Trophoblast cell (in vitro differentiated cells and primary cell): ENCODE data around the gene BCL6B. TPM values are rescaled to one million over a fixed set of nuclear protein-coding genes. Genes with fewer than 3 reads are reported as not detected.
"Not testable (repeated sequence)": the region's sequence is repeated elsewhere in the genome, so short reads cannot be mapped to it uniquely, and the experiment has no call there.

Experiments
- DNase-seq, 2 donors: peaks; one replicate each; pipeline ENCODE4 v3.0.0-alpha.2; 2016
- H2AFZ ChIP-seq: 2 replicates; pipeline ENCODE4 v1.6.1; 2013; ENCODE audit warnings: low read length, moderate library complexity, mild to moderate bottlenecking; ENCODE audit not compliant: insufficient read depth, poor library complexity
- H2AK5ac ChIP-seq: 2 replicates; pipeline ENCODE4 v1.6.1; 2013; ENCODE audit warnings: mild to moderate bottlenecking, low read length
- H2BK120ac ChIP-seq: 2 replicates; pipeline ENCODE4 v1.6.1; 2013; ENCODE audit warnings: low read length, mild to moderate bottlenecking, moderate library complexity; ENCODE audit not compliant: insufficient read depth, poor library complexity
- H2BK12ac ChIP-seq: 2 replicates; pipeline ENCODE4 v1.6.1; 2013; ENCODE audit warnings: mild to moderate bottlenecking, low read length, moderate library complexity
- H2BK5ac ChIP-seq: 2 replicates; pipeline ENCODE4 v1.6.1; 2013; ENCODE audit warnings: low read length, low read depth, moderate library complexity, mild to moderate bottlenecking; ENCODE audit not compliant: poor library complexity
- H3K14ac ChIP-seq: 2 replicates; pipeline ENCODE4 v1.6.1; 2013; ENCODE audit warnings: mild to moderate bottlenecking, low read length
- H3K18ac ChIP-seq: 2 replicates; pipeline ENCODE4 v1.6.1; 2013; ENCODE audit warnings: mild to moderate bottlenecking, low read length
- H3K23ac ChIP-seq: 2 replicates; pipeline ENCODE4 v1.6.1; 2013; ENCODE audit warnings: low read length
- H3K27ac ChIP-seq: 2 replicates; pipeline ENCODE4 v1.5.1; 2013; ENCODE audit warnings: low read depth, mild to moderate bottlenecking, inconsistent platforms, low read length, moderate library complexity
- H3K27me3 ChIP-seq: 2 replicates; pipeline ENCODE4 v1.6.1; 2013; ENCODE audit warnings: inconsistent platforms, mild to moderate bottlenecking, low read length, moderate library complexity; ENCODE audit not compliant: insufficient read depth
- H3K36me3 ChIP-seq, 2 experiments: 1 replicate in 1 of 2; 2 replicates in 1 of 2; pipeline ENCODE4 v1.6.1; 2013; ENCODE audit warnings: low read length in 2 of 2, mild to moderate bottlenecking in 2 of 2, moderate library complexity in 1 of 2; ENCODE audit not compliant: insufficient read depth in 2 of 2, control insufficient read depth in 1 of 2
- H3K4ac ChIP-seq: 2 replicates; pipeline ENCODE4 v1.6.1; 2013; ENCODE audit warnings: low read depth, mild to moderate bottlenecking, low read length, moderate library complexity
- H3K4me1 ChIP-seq, 2 experiments: 1 replicate in 1 of 2; 2 replicates in 1 of 2; pipeline ENCODE4 v1.6.1; 2013; ENCODE audit warnings: low read length in 2 of 2, mild to moderate bottlenecking in 2 of 2, moderate library complexity in 1 of 2; ENCODE audit not compliant: insufficient read depth in 2 of 2, control insufficient read depth in 1 of 2
- H3K4me2 ChIP-seq: 2 replicates; pipeline ENCODE4 v1.6.1; 2013; ENCODE audit warnings: inconsistent platforms, mild to moderate bottlenecking, low read length, moderate library complexity
- H3K4me3 ChIP-seq: 2 replicates; pipeline ENCODE4 v1.5.1; 2013; ENCODE audit warnings: mild to moderate bottlenecking, low read depth, low read length, inconsistent platforms
- H3K79me1 ChIP-seq: one replicate; pipeline ENCODE4 v1.6.1; 2013; ENCODE audit warnings: low read length
- H3K79me2 ChIP-seq: 2 replicates; pipeline ENCODE4 v1.6.1; 2013; ENCODE audit warnings: low read length, mild to moderate bottlenecking; ENCODE audit not compliant: control insufficient read depth, insufficient read depth, poor library complexity
- H3K9ac ChIP-seq: 2 replicates; pipeline ENCODE4 v1.6.1; 2013; ENCODE audit warnings: mild to moderate bottlenecking, low read length
- H3K9me3 ChIP-seq: 2 replicates; pipeline ENCODE4 v1.6.1; 2013; ENCODE audit warnings: low read depth, mild to moderate bottlenecking, control low read depth, inconsistent platforms, low read length; ENCODE audit not compliant: insufficient read depth
- H4K12ac ChIP-seq: 2 replicates; pipeline ENCODE4 v1.6.1; 2013; ENCODE audit warnings: low read depth, mild to moderate bottlenecking, low read length, moderate library complexity
- H4K8ac ChIP-seq: 2 replicates; pipeline ENCODE4 v1.6.1; 2013; ENCODE audit warnings: low read depth, mild to moderate bottlenecking, low read length, moderate library complexity
- H4K91ac ChIP-seq: one replicate; pipeline ENCODE4 v1.6.1; 2013; ENCODE audit warnings: low read depth, mild to moderate bottlenecking, low read length, moderate library complexity
- WGBS: extraction: QIAGEN DNeasy Blood & Tissue Kit; methylation state at CpG from one replicate; pipeline ENCODE4 v1.1.7; 2013; ENCODE audit warnings: missing lambda C conversion rate; ENCODE audit not compliant: insufficient read length, insufficient coverage; ENCODE audit errors: extremely low coverage; 5-methylcytosine and 5-hydroxymethylcytosine counted together
- polyA plus RNA-seq: library from polyadenylated mRNA; stranded (reverse); fragments of 200-250 nt; gene quantifications from 2 replicates; pipeline ENCODE4 v1.2.3, GENCODE V29; 2013

BCL6B gene, protein sequence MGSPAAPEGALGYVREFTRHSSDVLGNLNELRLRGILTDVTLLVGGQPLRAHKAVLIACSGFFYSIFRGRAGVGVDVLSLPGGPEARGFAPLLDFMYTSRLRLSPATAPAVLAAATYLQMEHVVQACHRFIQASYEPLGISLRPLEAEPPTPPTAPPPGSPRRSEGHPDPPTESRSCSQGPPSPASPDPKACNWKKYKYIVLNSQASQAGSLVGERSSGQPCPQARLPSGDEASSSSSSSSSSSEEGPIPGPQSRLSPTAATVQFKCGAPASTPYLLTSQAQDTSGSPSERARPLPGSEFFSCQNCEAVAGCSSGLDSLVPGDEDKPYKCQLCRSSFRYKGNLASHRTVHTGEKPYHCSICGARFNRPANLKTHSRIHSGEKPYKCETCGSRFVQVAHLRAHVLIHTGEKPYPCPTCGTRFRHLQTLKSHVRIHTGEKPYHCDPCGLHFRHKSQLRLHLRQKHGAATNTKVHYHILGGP
- polyA plus RNA-seq = 0.14 and 0.31 TPM in 2 replicates

DNA sequence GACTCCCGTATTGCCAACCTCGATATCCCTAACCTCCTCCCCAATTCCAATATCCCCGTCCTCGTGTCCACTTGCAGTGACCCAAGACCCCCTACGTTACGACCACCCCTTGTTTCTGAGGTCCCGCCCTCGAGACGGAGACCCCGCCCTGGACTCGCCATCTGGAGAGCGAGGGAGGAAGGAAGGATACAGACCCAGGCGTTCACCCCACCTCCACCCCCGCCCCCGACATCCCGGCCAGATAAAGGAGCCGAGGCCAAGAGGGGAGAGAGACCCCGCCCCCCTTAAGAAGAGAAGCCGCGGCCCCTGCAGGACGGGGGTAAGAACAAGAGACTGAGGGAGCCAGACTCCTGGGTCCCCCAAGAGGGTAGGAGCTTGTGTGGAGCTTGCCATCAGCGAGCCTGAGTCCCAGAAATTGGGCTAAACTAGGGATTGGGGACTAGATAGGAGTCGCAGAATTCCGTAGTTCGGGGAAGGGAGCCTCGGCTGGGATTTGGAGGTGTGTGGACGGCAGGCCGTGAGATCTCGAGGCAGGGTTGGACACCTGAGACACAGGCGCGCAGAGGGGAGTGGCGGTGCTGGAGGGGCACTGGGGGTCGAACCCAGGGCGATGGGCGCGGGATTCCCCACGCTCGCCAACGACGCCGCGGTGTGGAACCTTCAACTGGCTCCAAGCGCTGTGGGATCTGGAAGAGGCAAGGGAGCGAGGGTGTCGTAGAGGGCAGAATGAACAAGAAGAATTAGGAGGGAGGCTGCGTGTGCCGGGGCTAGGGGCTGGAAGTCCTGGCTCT is at the start of gene BCL6B:
TSS of gene BCL6B (plus strand) at position 270 of the 791 bp plus-strand sequence. CDS start 622 bp downstream, outside the sequence.
- Histone ChIP-seq H4K91ac (peak within 1 kb of the TSS; percentile 16), H3K23ac (no peak within 1 kb of the TSS), H2BK12ac (no peak within 1 kb of the TSS), H3K4me1 (peaks cover 9 to 17% of the 10 kb centered on the region in 2 experiments), H2BK120ac (peak within 1 kb of the TSS; percentile 18), H4K8ac (peak within 1 kb of the TSS; percentile 76), H3K27me3 (peaks cover 14% of the 10 kb centered on the region), H3K79me2 (no peaks in the 10 kb centered on the region), H3K36me3 (no peaks in the 10 kb centered on the region), H3K14ac (no peak within 1 kb of the TSS), H4K12ac (peak within 1 kb of the TSS; percentile 48), H3K79me1 (peaks cover 2% of the 10 kb centered on the region), H2AFZ (peak within 1 kb of the TSS; percentile 89), H3K4ac (no peak within 1 kb of the TSS), H3K9me3 (peaks cover 6% of the 10 kb centered on the region), H2AK5ac (no peak within 1 kb of the TSS), H3K18ac (no peak within 1 kb of the TSS), H3K4me3 (no peak within 1 kb of the TSS), H3K27ac (no peak within 1 kb of the TSS), H3K4me2 (peak within 1 kb of the TSS; percentile 59), H2BK5ac (no peak within 1 kb of the TSS), H3K9ac (no peak within 1 kb of the TSS)
- WGBS = no CpG with 5 or more reads among the region's 47 CpGs
- no peak for DNase-seq

DNA sequence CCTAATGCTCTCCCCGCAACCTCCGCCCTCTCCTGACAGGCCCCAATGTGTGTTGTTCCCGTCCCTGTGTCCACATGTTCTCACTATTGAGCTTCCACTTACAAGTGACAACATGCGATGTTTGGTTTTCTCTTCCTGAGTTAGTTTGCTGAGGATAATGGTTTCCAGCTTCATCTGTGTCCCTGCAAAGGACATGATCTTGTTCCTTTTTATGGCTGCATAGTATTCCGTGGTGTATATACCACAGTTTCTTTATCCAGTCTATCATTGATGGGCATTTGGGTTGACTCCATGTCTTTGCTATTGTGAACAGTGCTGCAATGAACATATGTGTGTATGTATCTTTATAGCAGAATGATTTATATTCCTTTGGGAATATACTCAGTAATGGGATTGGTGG is 43.4 kb upstream of the BCL6B start:
- H2BK120ac ChIP-seq, H3K4ac ChIP-seq, H3K9ac ChIP-seq, H3K4me3 ChIP-seq, H3K4me2 ChIP-seq, H3K14ac ChIP-seq, DNase-seq, H3K27me3 ChIP-seq, H3K23ac ChIP-seq, H3K27ac ChIP-seq, H3K36me3 ChIP-seq, H2AFZ ChIP-seq, H4K8ac ChIP-seq, H2BK5ac ChIP-seq, H3K18ac ChIP-seq, H2BK12ac ChIP-seq, H2AK5ac ChIP-seq, H4K12ac ChIP-seq, H3K79me2 ChIP-seq, H4K91ac ChIP-seq, H3K79me1 ChIP-seq, H3K9me3 ChIP-seq, H3K4me1 ChIP-seq: not testable (repeated sequence)
- no CpG with 5 or more reads among the region's 5 CpGs for WGBS

DNA sequence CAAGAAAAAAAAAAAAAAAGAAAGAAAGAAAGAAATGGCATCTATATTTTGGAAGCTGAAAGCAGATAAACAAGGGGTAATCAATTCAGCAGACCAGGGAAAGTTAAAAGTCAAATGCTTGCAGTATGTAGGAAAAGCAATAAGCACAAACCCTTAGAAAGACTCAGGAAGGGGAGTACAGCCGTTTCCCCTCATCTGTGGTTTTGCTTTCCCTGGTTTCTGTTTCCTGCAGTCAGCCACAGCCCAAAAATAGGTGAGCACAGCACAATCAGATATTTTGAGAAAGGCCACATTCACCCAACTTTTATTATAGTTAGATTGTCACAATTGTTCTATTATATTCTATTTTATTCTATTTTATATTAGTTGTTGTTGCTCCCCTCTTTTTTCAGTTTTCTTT is 41.4 kb upstream of the BCL6B start:
- WGBS = no CpG with 5 or more reads among the region's 1 CpG
- Histone ChIP-seq H4K12ac (no peak overlapping the region), H3K4ac (no peak overlapping the region), H3K18ac (no peak overlapping the region), H3K79me1 (no peaks in the 10 kb centered on the region), H2BK12ac (no peak overlapping the region), H3K23ac (no peak overlapping the region), H2BK5ac (no peak overlapping the region), H4K8ac (no peak overlapping the region), H3K4me2 (no peak overlapping the region), H3K9me3 (peaks cover 2% of the 10 kb centered on the region), H4K91ac (no peak overlapping the region), H3K4me3 (no peak overlapping the region), H3K36me3 (no peaks in the 10 kb centered on the region), H3K4me1 (no peaks in the 10 kb centered on the region), H2AFZ (no peak overlapping the region), H2AK5ac (no peak overlapping the region), H3K27ac (no peak overlapping the region), H2BK120ac (no peak overlapping the region), H3K9ac (no peak overlapping the region), H3K79me2 (no peaks in the 10 kb centered on the region), H3K14ac (no peak overlapping the region), H3K27me3 (no peaks in the 10 kb centered on the region)
- no peak for DNase-seq

DNA sequence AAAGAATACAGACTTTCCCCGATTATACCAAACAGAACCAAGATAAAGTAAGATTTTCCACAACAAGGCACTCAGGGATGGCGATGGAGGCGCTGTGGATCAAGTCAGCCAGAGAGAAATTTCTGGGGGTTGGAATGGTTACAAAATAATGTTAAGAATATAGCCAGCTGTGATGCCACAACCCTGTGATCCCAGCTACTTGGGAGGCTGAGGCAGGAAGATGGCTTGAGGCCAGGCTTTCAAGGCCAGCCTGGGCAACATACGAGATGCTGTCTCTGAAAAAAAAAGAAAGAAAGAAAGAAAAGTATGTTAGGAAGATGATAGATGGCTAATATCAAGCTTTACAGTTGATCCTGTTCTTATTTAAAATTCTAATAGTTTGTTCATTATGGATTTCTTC is 37.6 kb upstream of the BCL6B start:
- Histone ChIP-seq H4K12ac (no peak overlapping the region), H3K36me3 (no peaks in the 10 kb centered on the region), H3K4me2 (no peak overlapping the region), H3K27me3 (no peaks in the 10 kb centered on the region), H2AK5ac (no peak overlapping the region), H2AFZ (no peak overlapping the region), H3K18ac (no peak overlapping the region), H2BK120ac (no peak overlapping the region), H3K4me1 (no peaks in the 10 kb centered on the region), H4K91ac (no peak overlapping the region), H3K27ac (no peak overlapping the region), H3K14ac (no peak overlapping the region), H3K4me3 (no peak overlapping the region), H2BK5ac (no peak overlapping the region), H2BK12ac (no peak overlapping the region), H3K79me1 (no peaks in the 10 kb centered on the region), H3K79me2 (no peaks in the 10 kb centered on the region), H3K23ac (no peak overlapping the region), H4K8ac (no peak overlapping the region), H3K9ac (no peak overlapping the region), H3K4ac (no peak overlapping the region), H3K9me3 (no peaks in the 10 kb centered on the region)
- DNase-seq = no peak
- WGBS = no CpG with 5 or more reads among the region's 4 CpGs
